ENCODE results near the gene CYP4F22.
"Not testable (repeated sequence)": the region's sequence is repeated elsewhere in the genome, so short reads cannot be mapped to it uniquely, and the experiment has no call there.

Gene CYP4F22

DNA sequence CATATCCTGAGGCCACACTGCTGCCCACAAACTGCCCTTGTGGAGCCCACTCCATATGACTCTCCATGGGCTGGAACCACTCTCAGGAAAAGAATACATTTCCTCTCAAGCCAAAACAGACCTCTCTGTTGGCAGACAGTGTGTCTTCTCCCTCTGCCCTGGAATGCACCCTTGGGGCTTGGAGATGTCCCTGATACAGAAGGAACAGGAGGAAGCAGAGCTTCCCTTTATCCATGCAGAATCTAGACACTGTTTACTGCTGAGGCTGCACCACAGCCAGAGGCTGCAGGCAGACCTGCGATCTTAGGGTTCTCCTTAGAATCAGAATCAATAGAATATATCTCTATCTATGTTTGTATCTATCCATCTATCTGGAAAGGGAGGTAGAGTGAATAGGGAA is 79.9 kb downstream of the CYP4F22 start:
- no peak overlapping the region for H3K4me3 ChIP-seq (replicated peaks; ENCODE audit: low read depth, low read length)
- no peak for DNase-seq (ENCODE audit: extremely low read depth, low read depth)
- no peak for TF ChIP-seq CTCF (IDR thresholded peaks at IDR 0.05; ENCODE audit: low read depth, low read length, missing control alignments)

GRCh38 chr19:15589760-15590451 is 81.6 kb downstream of the CYP4F22 start:
- no peak for TF ChIP-seq CTCF (IDR thresholded peaks at IDR 0.05; ENCODE audit: low read depth, low read length, missing control alignments)
- H3K4me3 ChIP-seq (replicated peaks; ENCODE audit: low read depth, low read length): no peak overlapping the region

GRCh38 chr19:15591796-15592195 is 83.5 kb downstream of the CYP4F22 start:
- no peak overlapping the region for H3K4me3 ChIP-seq (replicated peaks; ENCODE audit: low read depth, low read length)
- no peak for DNase-seq (ENCODE audit: extremely low read depth, low read depth)
- no peak for TF ChIP-seq CTCF (IDR thresholded peaks at IDR 0.05; ENCODE audit: low read depth, low read length, missing control alignments)

More at GRCh38 chr19:15589760-15590451, 81.6 kb downstream of the CYP4F22 start:
- DNase-seq (ENCODE audit: extremely low read depth, low read depth): no peak

- DNase-seq (ENCODE audit: extremely low read depth, low read depth): not testable (repeated sequence)
Observed at GRCh38 chr19:15592506-15592905, 84.2 kb downstream of the CYP4F22 start.

GRCh38 chr19:15593766-15594165 is 85.4 kb downstream of the CYP4F22 start:
- not testable (repeated sequence) for DNase-seq (ENCODE audit: extremely low read depth, low read depth); H3K4me3 ChIP-seq (replicated peaks; ENCODE audit: low read depth, low read length)

More at GRCh38 chr19:15592506-15592905, 84.2 kb downstream of the CYP4F22 start:
- H3K4me3 ChIP-seq (replicated peaks; ENCODE audit: low read depth, low read length): not testable (repeated sequence)

GRCh38 chr19:15595069-15595468 is 86.7 kb downstream of the CYP4F22 start:
- no peak overlapping the region for H3K4me3 ChIP-seq (replicated peaks; ENCODE audit: low read depth, low read length)
- DNase-seq (ENCODE audit: extremely low read depth, low read depth): no peak
- TF ChIP-seq CTCF (IDR thresholded peaks at IDR 0.05; ENCODE audit: low read depth, low read length, missing control alignments): no peak

Measured in HFF-Myc (cell line).